A172 (cell line): ENCODE data around the gene SLC41A3. TPM values are rescaled to one million over a fixed set of nuclear protein-coding genes. Genes with fewer than 3 reads are reported as not detected.
"Not testable (repeated sequence)": the region's sequence is repeated elsewhere in the genome, so short reads cannot be mapped to it uniquely, and the experiment has no call there.

ENCODE experiments used
- DNase-seq: peaks from one replicate; pipeline ENCODE4 v3.0.0-alpha.2; 2015; ENCODE audit warnings: low spot score
- total RNA-seq: library from RNA; depleted of rRNA; stranded (reverse); fragments of >200 nt; shearing (Covaris generic); gene quantifications from 2 replicates; pipeline ENCODE4 v1.2.3, GENCODE V29; 2014

The SLC41A3 gene
- total RNA-seq, 1 experiment from 2014 or later, result 40.9 TPM

- DNase-seq, result no peak
These were observed 80.3 kb downstream of the SLC41A3 start for GRCh38 chr3:126003447-126004190.

- no peak for DNase-seq
These were observed 81.7 kb downstream of the SLC41A3 start for GRCh38 chr3:126002189-126002588.

GRCh38 chr3:125996751-125997150 lies 87.2 kb downstream of the SLC41A3 start:
- not testable (repeated sequence) for DNase-seq

- peak; percentile 80 for DNase-seq
These were observed 93.5 kb downstream of the SLC41A3 start for GRCh38 chr3:125990253-125990970.

- not testable (repeated sequence) for DNase-seq
These were observed 99.0 kb downstream of the SLC41A3 start for GRCh38 chr3:125984951-125985350.

- not testable (repeated sequence) for DNase-seq
These were observed 106.8 kb downstream of the SLC41A3 start for GRCh38 chr3:125977104-125977503.

- DNase-seq, result not testable (repeated sequence)
These were observed 107.9 kb downstream of the SLC41A3 start for GRCh38 chr3:125976003-125976390.

- not testable (repeated sequence) for DNase-seq
These were observed 108.5 kb downstream of the SLC41A3 start for GRCh38 chr3:125975245-125976002.

GRCh38 chr3:125971997-125972944 lies 111.7 kb downstream of the SLC41A3 start:
- DNase-seq, result peak; percentile 26

- DNase-seq, result not testable (repeated sequence)
These were observed 115.0 kb downstream of the SLC41A3 start, which contains the start of gene ROPN1B for GRCh38 chr3:125968701-125969592. TSS of gene ROPN1B (plus strand) at chr3:125969178. CDS start at chr3:125972055, 2,877 bp downstream.

- DNase-seq, result not testable (repeated sequence)
These were observed 115.8 kb downstream of the SLC41A3 start for GRCh38 chr3:125968121-125968520.

- DNase-seq, result no peak
These were observed 116.8 kb downstream of the SLC41A3 start for GRCh38 chr3:125967156-125967555.

GRCh38 chr3:125965505-125965904 lies 118.4 kb downstream of the SLC41A3 start:
- no peak for DNase-seq

- not testable (repeated sequence) for DNase-seq
These were observed 120.1 kb downstream of the SLC41A3 start for GRCh38 chr3:125963834-125964233.

GRCh38 chr3:125961289-125961589 lies 122.7 kb downstream of the SLC41A3 start:
- no peak for DNase-seq

GRCh38 chr3:125960456-125961288 lies 123.3 kb downstream of the SLC41A3 start:
- no peak for DNase-seq

- no peak for DNase-seq
These were observed 123.9 kb downstream of the SLC41A3 start for GRCh38 chr3:125960066-125960424.

- no peak for DNase-seq
These were observed 124.4 kb downstream of the SLC41A3 start for GRCh38 chr3:125959317-125960065.
